Endothelial cell of umbilical vein (primary cell): ENCODE results near the gene SORCS3.

Experiments
- CTCF ChIP-seq, 2 donors: IDR thresholded peaks; 1 replicate in 1 of 2; 2 replicates in 1 of 2; pipeline ENCODE4 v1.5.1; 2011; ENCODE audit warnings: low read length in 2 of 2, mild to moderate bottlenecking in 2 of 2, moderate library complexity in 2 of 2, control low read depth in 1 of 2, inconsistent platforms in 1 of 2, low read depth in 1 of 2; ENCODE audit not compliant: insufficient read depth in 1 of 2; ENCODE audit errors: extremely low read depth in 1 of 2
- EZH2 ChIP-seq: IDR thresholded peaks from 2 replicates; pipeline ENCODE4 v1.6.1; 2012; ENCODE audit warnings: borderline replicate concordance, low read depth, mild to moderate bottlenecking, moderate library complexity, low read length, inconsistent platforms; ENCODE audit not compliant: severe bottlenecking
- JUN ChIP-seq: IDR thresholded peaks from 2 replicates; pipeline ENCODE4 v1.6.1; 2011; ENCODE audit warnings: borderline replicate concordance, low read depth; ENCODE audit not compliant: insufficient read length, insufficient read depth
- MAX ChIP-seq: IDR thresholded peaks from 2 replicates; pipeline ENCODE4 v1.6.1; 2011; ENCODE audit not compliant: insufficient read depth, insufficient read length
- MYC ChIP-seq: IDR thresholded peaks from one replicate; pipeline ENCODE4 v1.6.1; 2011; ENCODE audit warnings: mild to moderate bottlenecking, low read depth, low read length
- POLR2A ChIP-seq: IDR thresholded peaks from 2 replicates; pipeline ENCODE4 v1.6.1; 2012; ENCODE audit warnings: low read depth, mild to moderate bottlenecking, control low read depth, low read length
- POLR2AphosphoS5 ChIP-seq: IDR thresholded peaks from 2 replicates; pipeline ENCODE4 v1.6.1; 2012; ENCODE audit warnings: low read depth, mild to moderate bottlenecking, control low read depth, low read length, moderate library complexity; ENCODE audit not compliant: insufficient read depth

- no peak for TF ChIP-seq MAX
- no peak for TF ChIP-seq MYC
- TF ChIP-seq CTCF (IDR thresholded peaks at IDR 0.05; ENCODE audit: extremely low read depth in 1 of 2, insufficient read depth in 1 of 2, low read depth in 1 of 2, low read length in 2 of 2): no peak
- no peak for TF ChIP-seq POLR2AphosphoS5
- no peak for TF ChIP-seq JUN
- TF ChIP-seq EZH2: no peak
- TF ChIP-seq POLR2A: no peak
Observed at GRCh38 chr10:104657457-104657856, 16.4 kb downstream of the SORCS3 start.
